ENCODE measurements around the gene LRP5. TPM values are rescaled to one million over a fixed set of nuclear protein-coding genes. Genes with fewer than 3 reads are reported as not detected.

Gene LRP5
- total and polyA plus RNA-seq, 5 donors from 2014 or later: 0.22 to 1.3 (median 0.79) TPM; not detected in 1

Other genes starting within 250 kb of the LRP5 start
- 8.1 TPM for gene CHKA, start 191.2 kb upstream of the LRP5 start, total RNA-seq
- 1 to 10 TPM in 2 of 4 donors, under 1 TPM in 2; 0.76 to 1.4 (median 1.1) TPM for gene CHKA, start 191.2 kb upstream of the LRP5 start, polyA plus RNA-seq
- 43.1 TPM for gene KMT5B, start 99.3 kb upstream of the LRP5 start, total RNA-seq
- gene KMT5B, start 99.3 kb upstream of the LRP5 start, polyA plus RNA-seq: 10 to 100 TPM; 31.6 to 42.8 (median 35.7) TPM
- gene C11orf24, start 40.6 kb upstream of the LRP5 start, total RNA-seq: 9.4 TPM
- 10 to 100 TPM in 1 of 4 donors, 1 to 10 TPM in 3; 6.6 to 11.0 (median 8.7) TPM for gene C11orf24, start 40.6 kb upstream of the LRP5 start, polyA plus RNA-seq
- 172 TPM for gene PPP6R3, start 148.2 kb downstream of the LRP5 start, total RNA-seq
- gene PPP6R3, start 148.2 kb downstream of the LRP5 start, polyA plus RNA-seq: 10 to 100 TPM; 46.7 to 54.5 (median 50.3) TPM